SK-N-SH (cell line): ENCODE measurements around the gene CNTN4.

Source experiments
- EZH2phosphoT487 ChIP-seq: fragments of 200-600 bp; sonication (generic); IDR thresholded peaks from 2 replicates; pipeline ENCODE4 v1.6.1; 2017; ENCODE audit warnings: low read depth, mixed run types, mild to moderate bottlenecking, antibody characterized with exemption, moderate library complexity, borderline replicate concordance
- FOSL2 ChIP-seq: IDR thresholded peaks from 2 replicates; pipeline ENCODE4 v1.4.0; 2012; ENCODE audit warnings: low read depth, mild to moderate bottlenecking, moderate library complexity, borderline replicate concordance
- FOXM1 ChIP-seq: IDR thresholded peaks from 2 replicates; pipeline ENCODE4 v1.4.0; 2012; ENCODE audit warnings: low read depth, mild to moderate bottlenecking
- MEF2A ChIP-seq: IDR thresholded peaks from 2 replicates; pipeline ENCODE4 v1.4.0; 2012; ENCODE audit warnings: low read depth, borderline replicate concordance
- NFIC ChIP-seq: IDR thresholded peaks from 2 replicates; pipeline ENCODE4 v1.4.0; 2012; ENCODE audit warnings: borderline replicate concordance
- POLR2AphosphoS5 ChIP-seq: IDR thresholded peaks from 2 replicates; pipeline ENCODE4 v1.6.1; 2012; ENCODE audit warnings: low read depth, low read length
- RAD21 ChIP-seq: IDR thresholded peaks from 2 replicates; pipeline ENCODE4 v1.6.1; 2012; ENCODE audit warnings: mild to moderate bottlenecking, low read length
- REST ChIP-seq: IDR thresholded peaks from 2 replicates; pipeline ENCODE4 v1.6.1; 2012; ENCODE audit warnings: mild to moderate bottlenecking, low read depth, low read length, moderate library complexity
- SMC3 ChIP-seq: IDR thresholded peaks from 2 replicates; pipeline ENCODE4 v1.6.1; 2012; ENCODE audit warnings: low read depth, low read length, improper control_type of control experiment
- TAF1 ChIP-seq: IDR thresholded peaks from 2 replicates; pipeline ENCODE4 v1.6.1; 2012; ENCODE audit warnings: low read depth, mild to moderate bottlenecking, low read length, moderate library complexity, borderline replicate concordance
- TCF12 ChIP-seq: IDR thresholded peaks from 2 replicates; pipeline ENCODE4 v1.4.0; 2012
- TEAD4 ChIP-seq: IDR thresholded peaks from 2 replicates; pipeline ENCODE4 v1.4.0; 2012; ENCODE audit warnings: mild to moderate bottlenecking, borderline replicate concordance; ENCODE audit not compliant: insufficient read depth
- TF ChIP-seq, protein P1 (sequence below): IDR thresholded peaks from 2 replicates; pipeline ENCODE4 v1.4.0; 2012; ENCODE audit warnings: low read depth
- TF ChIP-seq, protein P2 (sequence below): fragments of 200-600 bp; sonication (generic); IDR thresholded peaks from 2 replicates; pipeline ENCODE4 v1.6.1; 2017; ENCODE audit warnings: antibody characterized with exemption, mild to moderate bottlenecking, moderate library complexity

GRCh38 chr3:3089017-3089416 is 990.4 kb downstream of the CNTN4 start:
- TF ChIP-seq, protein P1, sequence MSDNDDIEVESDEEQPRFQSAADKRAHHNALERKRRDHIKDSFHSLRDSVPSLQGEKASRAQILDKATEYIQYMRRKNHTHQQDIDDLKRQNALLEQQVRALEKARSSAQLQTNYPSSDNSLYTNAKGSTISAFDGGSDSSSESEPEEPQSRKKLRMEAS = no peak
- TF ChIP-seq, protein P2, sequence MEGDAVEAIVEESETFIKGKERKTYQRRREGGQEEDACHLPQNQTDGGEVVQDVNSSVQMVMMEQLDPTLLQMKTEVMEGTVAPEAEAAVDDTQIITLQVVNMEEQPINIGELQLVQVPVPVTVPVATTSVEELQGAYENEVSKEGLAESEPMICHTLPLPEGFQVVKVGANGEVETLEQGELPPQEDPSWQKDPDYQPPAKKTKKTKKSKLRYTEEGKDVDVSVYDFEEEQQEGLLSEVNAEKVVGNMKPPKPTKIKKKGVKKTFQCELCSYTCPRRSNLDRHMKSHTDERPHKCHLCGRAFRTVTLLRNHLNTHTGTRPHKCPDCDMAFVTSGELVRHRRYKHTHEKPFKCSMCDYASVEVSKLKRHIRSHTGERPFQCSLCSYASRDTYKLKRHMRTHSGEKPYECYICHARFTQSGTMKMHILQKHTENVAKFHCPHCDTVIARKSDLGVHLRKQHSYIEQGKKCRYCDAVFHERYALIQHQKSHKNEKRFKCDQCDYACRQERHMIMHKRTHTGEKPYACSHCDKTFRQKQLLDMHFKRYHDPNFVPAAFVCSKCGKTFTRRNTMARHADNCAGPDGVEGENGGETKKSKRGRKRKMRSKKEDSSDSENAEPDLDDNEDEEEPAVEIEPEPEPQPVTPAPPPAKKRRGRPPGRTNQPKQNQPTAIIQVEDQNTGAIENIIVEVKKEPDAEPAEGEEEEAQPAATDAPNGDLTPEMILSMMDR = no peak
- no peak for TF ChIP-seq NFIC
- TF ChIP-seq FOSL2 = no peak
- TF ChIP-seq EZH2phosphoT487 = no peak
- TF ChIP-seq TEAD4 = no peak
- no peak for TF ChIP-seq POLR2AphosphoS5
- no peak for TF ChIP-seq FOXM1
- TF ChIP-seq MEF2A = no peak
- no peak for TF ChIP-seq TAF1
- no peak for TF ChIP-seq REST
- TF ChIP-seq SMC3 = no peak
- no peak for TF ChIP-seq TCF12
- no peak for TF ChIP-seq RAD21
